Caki2 (cell line): ENCODE measurements around the gene GRM7. TPM values are rescaled to one million over a fixed set of nuclear protein-coding genes. Genes with fewer than 3 reads are reported as not detected.

Experiments
- DNase-seq: peaks from one replicate; pipeline ENCODE4 v3.0.0-alpha.2; 2015; ENCODE audit warnings: low read depth
- in situ Hi-C: cut with HindIII; loops from 2 replicates; pipeline ENCODE4 v1.10.0; 2016; ENCODE audit warnings: low sequenced_read_pairs, low pct_unique_long_range_greater_than_20kb, mixed read lengths
- total RNA-seq: library from RNA; depleted of rRNA; stranded (reverse); fragments of >200 nt; shearing (Covaris generic); gene quantifications from 2 replicates; pipeline ENCODE4 v1.2.3, GENCODE V29; 2014; ENCODE audit warnings: low replicate concordance

Gene GRM7
- total RNA-seq, 1 experiment from 2014 or later = not detected

- in situ Hi-C loops = no loop called here
These were observed 707.7 kb downstream of the GRM7 start for GRCh38 chr3:7568526-7569184.

GRCh38 chr3:7573330-7573729, 712.4 kb downstream of the GRM7 start:
- no peak for DNase-seq
- in situ Hi-C loops = no loop called here

More at GRCh38 chr3:7568526-7569184, 707.7 kb downstream of the GRM7 start:
- no peak for DNase-seq

- no peak for DNase-seq
- in situ Hi-C loops = no loop called here
These were observed 713.5 kb downstream of the GRM7 start for GRCh38 chr3:7574435-7574834.

GRCh38 chr3:7576071-7576470, 715.2 kb downstream of the GRM7 start:
- DNase-seq = no peak
- in situ Hi-C loops = no loop called here

GRCh38 chr3:7576506-7576905, 715.6 kb downstream of the GRM7 start:
- no peak for DNase-seq
- in situ Hi-C loops = no loop called here

GRCh38 chr3:7577513-7577912, 716.6 kb downstream of the GRM7 start:
- in situ Hi-C loops = no loop called here
- DNase-seq = no peak

- no peak for DNase-seq
- in situ Hi-C loops = no loop called here
These were observed 720.9 kb downstream of the GRM7 start for GRCh38 chr3:7581831-7582230.

GRCh38 chr3:7585052-7585451, 724.1 kb downstream of the GRM7 start:
- no peak for DNase-seq
- in situ Hi-C loops = no loop called here

- no peak for DNase-seq
- in situ Hi-C loops = no loop called here
These were observed 727.3 kb downstream of the GRM7 start for GRCh38 chr3:7588236-7588635.

- no peak for DNase-seq
- in situ Hi-C loops = no loop called here
These were observed 728.6 kb downstream of the GRM7 start for GRCh38 chr3:7589526-7589925.

- DNase-seq = no peak
- in situ Hi-C loops = no loop called here
These were observed 741.4 kb downstream of the GRM7 start for GRCh38 chr3:7602297-7602696.

- no peak for DNase-seq
- in situ Hi-C loops = no loop called here
These were observed 746.2 kb downstream of the GRM7 start for GRCh38 chr3:7607083-7607482.

- DNase-seq = no peak
- in situ Hi-C loops = no loop called here
These were observed 746.8 kb downstream of the GRM7 start for GRCh38 chr3:7607676-7608075.

GRCh38 chr3:7610634-7611033, 749.7 kb downstream of the GRM7 start:
- in situ Hi-C loops = no loop called here
- no peak for DNase-seq

- in situ Hi-C loops = no loop called here
- no peak for DNase-seq
These were observed 754.1 kb downstream of the GRM7 start for GRCh38 chr3:7615043-7615442.

GRCh38 chr3:7618606-7619005, 757.7 kb downstream of the GRM7 start:
- DNase-seq = no peak
- in situ Hi-C loops = no loop called here

- in situ Hi-C loops = no loop called here
- no peak for DNase-seq
These were observed 759.5 kb downstream of the GRM7 start for GRCh38 chr3:7620401-7620800.

- in situ Hi-C loops = no loop called here
- DNase-seq = no peak
These were observed 760.2 kb downstream of the GRM7 start for GRCh38 chr3:7621046-7621630.

GRCh38 chr3:7621651-7622050, 760.7 kb downstream of the GRM7 start:
- in situ Hi-C loops = no loop called here
- DNase-seq = no peak

GRCh38 chr3:7625021-7625420, 764.1 kb downstream of the GRM7 start:
- DNase-seq = no peak

More at GRCh38 chr3:7625021-7625420, 764.1 kb downstream of the GRM7 start:
- in situ Hi-C loops = no loop called here
